Measurements from ENCODE around the gene MPHOSPH9. TPM values are rescaled to one million over a fixed set of nuclear protein-coding genes. Genes with fewer than 3 reads are reported as not detected.
A peak's percentile ranks its signal among the peaks of the same experiment; 100 is the strongest.

MPHOSPH9 gene
- total and polyA plus RNA-seq, 2 of the 13 experiments (the other 11 are each of a cell fraction or from before 2014, with no cell fraction given) = 20.3 to 63.4 TPM

- TF ChIP-seq ZFP62 (CRISPR knock-in tag; IDR thresholded peaks at IDR 0.05) (no peak), ERF (CRISPR knock-in tag; IDR thresholded peaks at IDR 0.05) (peak; percentile 34; the same call in 1 of the 2 replicates), AFF4 (CRISPR knock-in tag; IDR thresholded peaks at IDR 0.05) (no peak), MED1 (CRISPR knock-in tag; IDR thresholded peaks at IDR 0.05) (no peak), TBX2 (CRISPR knock-in tag; IDR thresholded peaks at IDR 0.05; ENCODE audit: borderline replicate concordance) (no peak), ZMAT5 (CRISPR knock-in tag; IDR thresholded peaks at IDR 0.05; ENCODE audit: borderline replicate concordance, low read depth) (no peak), GPBP1L1 (CRISPR knock-in tag; IDR thresholded peaks at IDR 0.05) (no peak), PTBP1 (IDR thresholded peaks at IDR 0.05; ENCODE audit: low read depth, low read length, poor library complexity, severe bottlenecking) (no peak)
Measured at GRCh38 chr12:123269896-123270213, 36.9 kb upstream of the MPHOSPH9 start (continued).
